ENCODE measurements around the gene MALRD1. TPM values are rescaled to one million over a fixed set of nuclear protein-coding genes. Genes with fewer than 3 reads are reported as not detected.

The MALRD1 gene
- total RNA-seq, 1 donor from 2014 or later: 0.40 TPM

DNA sequence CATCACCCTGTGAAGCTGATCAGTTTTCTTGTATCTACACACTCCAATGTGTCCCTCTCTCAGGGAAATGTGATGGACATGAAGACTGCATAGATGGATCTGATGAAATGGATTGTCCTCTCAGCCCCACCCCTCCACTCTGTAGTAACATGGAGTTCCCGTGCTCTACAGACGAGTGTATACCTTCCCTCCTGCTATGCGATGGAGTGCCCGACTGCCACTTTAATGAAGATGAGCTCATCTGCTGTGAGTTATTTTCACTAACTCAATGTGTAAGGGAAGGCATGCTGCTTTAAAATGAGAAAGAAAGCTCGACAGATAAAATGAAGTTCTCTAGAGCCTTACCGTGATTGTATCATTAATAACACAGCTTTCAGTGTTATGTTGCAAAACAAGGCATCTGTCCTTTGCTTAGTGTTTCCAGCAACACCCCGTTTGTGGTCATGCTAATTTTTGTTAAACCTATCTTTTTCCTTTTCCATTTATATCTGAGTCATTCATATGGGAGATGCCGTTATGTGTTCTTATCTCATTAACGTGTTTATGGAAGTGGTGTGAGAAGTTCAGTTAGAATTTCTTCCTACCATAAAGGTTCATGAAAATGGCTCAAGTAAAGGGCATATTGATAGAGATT, 546.7 kb downstream of the MALRD1 start:
- DNase-seq (ENCODE audit: low spot score): no peak
- intact Hi-C loops (cut with DNase I): no loop called here

DNA sequence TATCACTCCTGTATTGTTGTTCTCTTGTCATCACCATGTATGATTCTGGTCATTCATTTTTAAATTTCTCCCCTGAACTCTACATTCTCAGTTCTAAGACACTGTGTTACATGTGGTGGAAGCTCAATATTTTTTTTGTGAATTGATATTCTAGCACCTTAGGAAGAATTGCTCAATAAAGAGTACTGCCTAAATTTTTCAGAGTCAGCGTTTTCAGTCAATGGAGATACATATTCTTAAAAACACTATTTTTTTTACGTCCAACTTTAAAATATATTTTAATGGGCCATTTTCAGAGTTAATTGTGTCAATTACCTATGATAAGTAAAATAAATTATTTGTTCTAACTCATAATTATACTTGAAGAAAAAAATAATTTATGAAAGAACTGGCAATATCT, 557.2 kb downstream of the MALRD1 start:
- no peak for DNase-seq (ENCODE audit: low spot score)

DNA sequence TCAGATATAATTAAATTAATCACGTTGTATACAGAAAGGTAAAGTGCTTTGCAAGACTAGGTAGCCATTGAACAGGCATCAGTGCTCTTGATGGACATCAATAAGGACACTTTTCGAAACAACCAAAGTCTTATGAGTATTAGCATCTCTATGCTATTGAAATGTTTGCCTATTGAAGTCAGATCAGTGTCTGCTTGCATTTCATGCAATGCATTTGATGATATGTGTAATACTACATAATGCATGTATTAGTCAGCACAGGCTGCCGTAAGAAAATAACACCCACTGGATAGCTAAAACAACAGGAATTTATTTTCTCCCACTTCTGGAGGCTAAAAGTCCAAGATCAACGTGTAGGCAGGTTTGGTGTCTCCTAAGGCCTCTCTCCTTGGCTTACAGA, 558.4 kb downstream of the MALRD1 start:
- no peak for DNase-seq (ENCODE audit: low spot score)
- intact Hi-C loops (cut with DNase I): no loop called here

More for the DNA sequence above, 557.2 kb downstream of the MALRD1 start:
- intact Hi-C loops (cut with DNase I): no loop called here

DNA sequence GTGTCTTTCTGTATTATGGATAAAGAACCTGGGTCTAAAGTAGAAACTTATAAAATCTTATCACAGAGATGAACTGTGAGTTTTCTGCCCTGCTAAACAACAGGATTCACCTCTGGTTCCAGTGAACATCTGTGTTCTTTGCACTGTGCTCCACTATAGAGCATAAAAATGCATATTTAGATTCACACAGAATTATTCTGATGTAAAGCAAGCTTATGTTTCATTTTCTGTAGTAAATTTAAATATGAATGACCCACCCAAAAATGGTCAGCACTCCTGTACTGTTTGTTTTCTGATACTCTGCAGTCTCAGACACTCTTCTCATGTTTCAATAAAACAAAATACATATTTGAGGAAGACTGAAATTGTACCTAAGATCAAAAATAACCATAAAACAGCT, 563.2 kb downstream of the MALRD1 start:
- intact Hi-C loops (cut with DNase I): no loop called here

DNA sequence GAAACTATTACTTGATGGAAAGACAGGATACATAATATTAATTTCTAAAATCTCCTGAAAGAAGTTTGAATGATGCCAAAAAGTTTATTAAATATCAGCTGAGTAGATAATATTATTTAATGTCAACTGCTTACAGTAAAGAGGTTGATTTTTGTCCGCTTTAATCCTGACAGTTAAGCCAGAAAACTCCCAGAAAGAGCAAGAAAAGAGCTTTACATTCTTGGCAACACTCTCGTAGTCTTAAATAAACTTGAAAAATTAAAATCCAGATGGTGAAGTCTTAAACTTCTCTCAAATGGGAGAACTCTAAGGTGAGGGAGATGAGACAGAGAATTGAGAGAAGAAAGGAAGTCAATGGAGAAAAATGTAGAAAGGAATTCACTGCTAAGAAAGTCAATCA, 568.4 kb downstream of the MALRD1 start:
- DNase-seq (ENCODE audit: low spot score): no peak
- intact Hi-C loops (cut with DNase I): no loop called here

More for the DNA sequence above, 563.2 kb downstream of the MALRD1 start:
- DNase-seq (ENCODE audit: low spot score): no peak

DNA sequence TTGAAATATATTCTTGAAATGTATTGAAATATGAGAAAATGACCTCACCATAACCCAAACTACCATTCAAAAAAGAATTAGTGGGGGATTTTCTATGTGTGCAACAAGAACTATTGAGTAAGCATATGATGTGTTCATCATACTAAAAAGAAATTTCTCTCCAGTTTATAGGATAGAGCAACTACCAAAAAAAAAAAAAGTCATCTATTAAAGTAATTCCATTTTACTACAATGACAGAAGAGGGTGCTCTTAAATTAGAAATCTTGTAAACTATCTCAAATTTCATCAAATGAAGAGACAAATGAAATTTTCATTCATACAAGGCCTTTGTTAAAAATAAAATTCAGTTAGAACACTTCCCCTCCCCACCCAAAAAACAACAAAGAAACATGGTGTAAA, 572.2 kb downstream of the MALRD1 start:
- intact Hi-C loops (cut with DNase I): loop anchor here (10.0 kb wide), 2 partner anchors 194 to 1144 kb away; partner anchors contain the start of gene PLXDC2
- DNase-seq (ENCODE audit: low spot score): no peak

DNA sequence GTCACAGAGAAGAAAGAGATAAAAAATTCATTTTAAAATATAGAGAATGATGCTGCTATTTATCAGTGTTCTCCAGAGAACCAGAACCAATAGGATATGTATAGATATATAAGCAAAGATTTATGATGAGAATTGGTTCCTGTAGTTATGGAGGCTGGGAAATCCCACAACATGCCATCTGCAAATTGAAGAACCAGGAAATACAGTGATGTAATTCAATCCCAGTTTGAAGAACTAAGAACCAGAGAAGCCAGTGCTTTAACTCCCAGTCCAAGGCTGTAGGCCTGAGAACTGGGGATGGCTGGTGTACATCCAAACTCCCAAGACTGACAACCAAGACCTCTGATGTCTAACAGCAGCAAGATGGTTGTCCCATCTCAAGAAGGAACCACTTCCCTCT, 574.7 kb downstream of the MALRD1 start:
- no peak for DNase-seq (ENCODE audit: low spot score)
- intact Hi-C loops (cut with DNase I): loop anchor here (10.0 kb wide), 2 partner anchors 191 to 1141 kb away; partner anchors contain the start of gene PLXDC2

DNA sequence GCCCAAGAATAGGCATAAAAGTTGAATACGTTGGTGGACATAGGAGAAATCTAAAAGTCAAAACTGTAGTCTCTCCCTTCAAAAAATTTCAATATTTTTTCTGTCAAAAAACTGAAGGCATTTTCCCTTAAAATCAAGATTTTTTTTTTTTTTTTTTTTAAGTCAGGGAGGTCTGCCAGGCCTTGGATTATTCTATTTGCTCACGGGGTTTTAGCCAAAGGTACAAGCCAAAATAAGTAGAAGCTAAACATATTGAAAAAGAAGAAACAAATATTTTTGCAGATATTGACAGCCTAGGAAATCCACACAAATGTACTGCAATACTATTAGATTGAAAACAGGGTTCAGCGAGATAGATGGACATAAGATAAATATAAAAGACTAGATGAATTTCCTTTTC, 577.6 kb downstream of the MALRD1 start:
- intact Hi-C loops (cut with DNase I): loop anchor here (10.0 kb wide), 2 partner anchors 189 to 1139 kb away; partner anchors contain the start of gene PLXDC2
- DNase-seq (ENCODE audit: low spot score): no peak

DNA sequence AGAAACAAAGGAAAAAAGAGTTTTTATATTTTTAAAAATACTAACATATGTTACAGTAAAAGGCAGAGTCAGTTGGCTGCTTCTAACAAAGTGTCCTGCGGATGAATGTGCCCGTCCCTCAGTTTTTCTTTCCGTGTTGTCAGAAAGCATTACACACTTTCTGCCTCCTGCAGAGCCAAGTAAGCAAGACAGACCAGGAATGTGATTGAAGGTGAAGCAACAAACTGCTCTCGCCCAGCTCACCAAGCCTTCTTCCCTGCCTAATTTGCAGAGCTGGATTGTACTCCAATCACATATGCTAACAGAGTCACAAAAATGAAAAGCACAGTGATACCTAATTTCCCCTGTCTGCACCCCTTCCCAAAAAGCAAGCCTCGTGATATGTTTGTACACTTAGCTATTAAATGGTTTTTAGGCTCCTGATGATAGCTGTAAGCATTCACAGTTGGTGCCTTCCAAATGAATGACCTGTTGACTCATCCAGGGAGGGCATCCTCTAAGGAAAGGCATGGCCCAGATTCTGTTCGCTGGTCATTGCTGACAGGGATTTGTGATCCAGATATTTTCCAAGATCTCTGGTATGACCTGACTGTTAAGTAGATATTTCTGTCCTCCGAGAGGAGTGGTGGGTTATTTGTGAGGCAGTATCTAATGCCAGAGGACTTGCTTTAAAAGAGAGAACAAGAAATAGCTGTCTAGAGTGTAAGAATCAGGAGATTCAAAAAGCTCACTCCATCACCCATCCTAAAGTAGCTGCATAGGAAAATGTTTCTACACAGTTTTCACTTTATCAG, 580.4 kb downstream of the MALRD1 start:
- intact Hi-C loops (cut with DNase I): loop anchor here (10.0 kb wide), 2 partner anchors 186 to 1136 kb away; partner anchors contain the start of gene PLXDC2
- no peak for DNase-seq (ENCODE audit: low spot score)

DNA sequence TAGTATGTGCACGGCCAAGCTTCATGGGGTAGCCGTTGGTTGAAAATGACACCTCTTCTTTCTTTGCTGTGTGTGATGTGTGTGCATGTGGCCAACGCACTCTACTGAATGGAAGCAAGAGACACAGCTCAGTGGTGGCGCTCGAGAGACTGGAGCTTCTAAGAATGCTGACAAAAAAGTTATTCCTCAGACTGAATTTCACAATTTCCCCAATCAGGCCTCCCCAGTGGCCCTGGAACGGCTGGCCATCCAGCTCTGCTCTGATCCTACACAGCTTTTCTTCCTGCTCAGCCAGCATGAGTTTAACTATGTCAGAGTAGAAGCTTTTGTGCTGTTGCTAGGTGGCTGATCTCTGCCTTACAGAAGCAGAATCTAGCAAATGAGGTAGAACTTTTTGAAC, 581.0 kb downstream of the MALRD1 start:
- intact Hi-C loops (cut with DNase I): loop anchor here (10.0 kb wide), 2 partner anchors 185 to 1135 kb away; partner anchors contain the start of gene PLXDC2
- DNase-seq (ENCODE audit: low spot score): peak; percentile 83

DNA sequence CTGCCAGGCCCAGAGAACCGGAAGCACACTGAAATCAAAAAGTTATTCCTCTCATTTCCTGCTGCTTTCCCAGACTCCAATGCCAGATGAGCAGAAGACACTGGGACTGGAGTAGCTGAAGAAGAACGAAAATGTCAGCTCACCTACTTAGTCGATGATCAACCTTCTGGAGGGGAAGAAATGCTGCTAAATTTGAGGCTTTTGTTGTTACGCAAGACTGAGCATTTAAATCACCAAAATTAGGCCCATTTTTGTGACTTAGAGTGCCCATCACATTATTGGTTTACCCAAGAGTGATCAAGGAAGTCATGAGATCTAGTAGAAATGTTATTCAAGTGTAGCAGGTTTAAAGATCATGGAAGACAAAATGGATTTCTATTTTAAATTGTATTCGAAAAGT, 585.6 kb downstream of the MALRD1 start:
- DNase-seq (ENCODE audit: low spot score): no peak
- intact Hi-C loops (cut with DNase I): no loop called here

DNA sequence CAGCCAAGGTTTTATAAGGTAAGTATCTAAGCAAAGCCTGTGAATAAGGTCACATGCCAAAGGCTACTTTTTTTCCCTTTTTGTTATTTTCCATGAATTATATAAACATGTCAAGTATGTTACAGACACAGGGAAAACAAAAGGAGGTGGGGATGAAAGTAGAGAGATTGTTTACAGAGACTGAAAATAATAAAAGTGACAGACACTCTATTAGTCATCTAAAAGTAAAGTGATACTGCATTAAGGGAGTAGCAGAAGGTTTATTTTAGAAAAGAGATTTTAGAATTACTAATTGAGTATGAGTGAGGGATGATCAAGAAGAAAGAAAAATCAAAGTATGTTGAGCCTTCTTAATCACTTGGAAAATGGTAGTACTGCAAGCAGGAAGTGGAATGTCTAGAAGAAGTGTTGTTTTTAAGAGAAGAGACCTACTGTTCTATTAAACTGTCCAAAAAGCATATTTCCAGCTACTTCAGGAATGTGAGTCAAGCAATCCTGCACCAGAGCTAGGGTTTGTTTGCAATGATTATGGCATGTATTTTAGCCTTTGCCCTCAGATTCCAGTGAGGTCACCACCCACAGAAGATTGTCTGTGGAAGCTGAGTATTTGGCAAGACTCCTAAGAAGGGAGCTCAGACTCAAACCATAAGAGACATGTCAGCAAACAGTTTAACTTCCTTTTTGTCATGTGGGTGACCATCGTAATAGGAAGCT, 589.7 kb downstream of the MALRD1 start:
- intact Hi-C loops (cut with DNase I): no loop called here
- no peak for DNase-seq (ENCODE audit: low spot score)

DNA sequence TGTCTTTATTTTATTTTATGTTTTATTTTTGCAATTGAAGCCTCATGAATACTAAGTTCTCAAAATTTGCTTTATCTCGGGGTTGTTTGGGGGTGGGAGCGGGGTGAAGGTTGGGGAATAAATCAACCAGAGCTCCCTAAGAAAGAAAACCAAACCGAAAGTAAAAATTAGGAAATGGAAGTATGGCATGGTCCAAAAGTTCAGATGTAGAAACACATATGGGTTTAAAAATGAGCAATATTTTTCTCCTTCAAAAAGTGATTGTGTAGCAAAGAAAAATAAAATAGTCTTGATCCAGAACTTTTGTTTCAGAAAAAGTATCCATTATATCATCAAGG, 590.3 kb downstream of the MALRD1 start:
- intact Hi-C loops (cut with DNase I): no loop called here
- DNase-seq (ENCODE audit: low spot score): no peak

DNA sequence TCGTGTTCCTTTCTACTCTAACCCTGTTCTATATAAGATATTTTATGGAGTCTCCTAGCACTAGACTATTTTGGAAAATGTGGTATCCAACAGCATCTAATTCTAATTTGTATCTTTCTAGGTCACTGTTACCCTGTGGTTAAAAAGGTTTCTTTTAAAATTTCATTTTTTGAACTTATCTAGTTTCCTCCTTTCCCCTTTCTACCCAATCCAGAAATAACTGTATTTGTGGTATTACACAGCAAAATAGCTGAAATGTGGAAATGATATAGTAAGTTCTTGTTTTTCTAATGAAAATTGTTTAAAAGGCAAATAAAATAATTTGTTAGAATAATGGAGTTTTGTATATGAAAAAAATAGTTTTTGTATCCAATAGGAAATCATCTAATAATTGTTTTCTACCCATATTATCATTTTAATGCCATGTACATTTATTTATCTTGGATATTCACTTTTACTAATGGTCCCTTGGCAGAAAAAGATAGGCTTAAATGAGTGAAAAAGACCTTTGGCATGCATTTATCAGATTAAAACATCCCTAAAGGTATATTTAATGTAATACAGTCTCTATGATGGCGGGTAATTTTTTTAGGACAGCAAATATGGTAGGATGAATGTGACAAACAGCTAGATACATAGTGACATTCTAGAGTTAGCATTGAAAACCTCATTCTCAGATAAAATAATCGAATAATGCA, 592.1 kb downstream of the MALRD1 start:
- DNase-seq (ENCODE audit: low spot score): no peak
- intact Hi-C loops (cut with DNase I): no loop called here

DNA sequence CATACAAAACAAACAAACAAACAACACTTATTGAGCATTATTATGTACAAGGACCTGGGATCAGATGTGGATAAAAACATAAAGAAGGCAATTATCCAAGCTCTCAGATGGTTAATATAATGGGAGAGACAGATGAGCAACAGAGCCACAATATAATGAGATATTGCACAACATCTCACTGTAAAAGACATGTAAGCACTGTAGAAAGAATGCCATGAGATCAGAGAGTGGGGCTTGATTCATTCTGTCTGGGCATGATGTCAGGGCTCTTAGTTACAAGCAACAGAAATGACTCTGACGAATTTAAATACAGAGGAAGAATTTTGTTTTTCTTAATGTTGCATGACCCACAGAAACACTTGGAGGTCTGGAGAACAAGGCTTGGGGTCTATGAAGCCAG, 602.9 kb downstream of the MALRD1 start:
- no peak for DNase-seq (ENCODE audit: low spot score)
- intact Hi-C loops (cut with DNase I): no loop called here

DNA sequence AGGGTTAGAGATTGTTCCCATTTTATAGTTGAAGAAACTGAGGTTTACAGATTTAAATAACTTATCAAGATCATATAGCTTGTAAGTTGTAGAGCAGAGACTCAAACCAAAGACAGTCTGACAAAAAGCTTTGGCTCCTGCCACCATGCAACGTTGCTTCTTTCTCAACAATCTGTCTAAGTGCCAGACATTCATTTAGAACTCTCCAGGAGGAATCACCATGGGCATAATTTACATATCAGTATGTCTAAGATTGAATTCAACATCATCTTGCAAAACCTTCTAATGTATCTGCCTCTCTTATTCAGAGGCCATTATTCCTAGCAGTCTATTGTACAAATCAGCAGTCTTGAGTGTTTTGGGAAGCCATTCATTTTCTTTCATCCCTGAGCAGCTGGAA, 604.1 kb downstream of the MALRD1 start:
- DNase-seq (ENCODE audit: low spot score): no peak
- intact Hi-C loops (cut with DNase I): no loop called here

DNA sequence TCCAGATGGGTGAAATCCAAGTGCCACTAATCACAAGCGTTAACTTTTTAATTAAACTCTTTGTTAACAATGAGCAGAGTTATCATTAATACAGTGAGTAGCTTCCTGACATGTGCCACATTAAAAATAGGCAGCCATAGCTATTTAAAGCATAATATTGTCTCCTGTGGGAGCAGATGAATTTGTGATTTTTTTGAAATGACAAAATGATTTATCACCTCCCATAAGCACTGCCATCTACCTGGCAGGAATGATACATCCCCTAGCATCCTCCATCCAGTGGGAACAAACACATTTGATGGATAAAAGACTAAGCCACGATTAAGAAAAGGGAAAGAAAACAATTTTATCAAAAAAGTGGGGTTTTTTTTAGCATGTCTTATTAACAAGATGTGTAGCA, 605.3 kb downstream of the MALRD1 start:
- intact Hi-C loops (cut with DNase I): no loop called here
- DNase-seq (ENCODE audit: low spot score): no peak

DNA sequence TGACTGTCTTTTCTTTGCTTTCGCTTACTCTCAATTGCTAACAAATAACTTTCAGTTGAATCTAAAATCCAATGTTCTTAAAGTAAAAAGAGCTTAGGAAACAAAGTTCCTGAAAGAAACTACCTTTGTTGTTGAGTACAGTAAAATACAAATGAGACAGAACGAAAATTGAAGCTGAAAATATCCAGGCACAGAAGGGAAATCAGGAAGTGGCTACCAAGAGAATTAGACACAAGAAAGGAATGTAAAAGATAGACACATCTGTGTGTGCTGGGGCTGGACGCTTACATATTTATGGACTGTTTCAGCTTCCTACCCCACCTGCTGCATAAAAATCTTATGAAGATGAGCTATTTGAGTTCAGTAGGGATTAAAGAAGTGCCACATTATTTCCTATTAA, 606.0 kb downstream of the MALRD1 start:
- intact Hi-C loops (cut with DNase I): no loop called here
- DNase-seq (ENCODE audit: low spot score): no peak

DNA sequence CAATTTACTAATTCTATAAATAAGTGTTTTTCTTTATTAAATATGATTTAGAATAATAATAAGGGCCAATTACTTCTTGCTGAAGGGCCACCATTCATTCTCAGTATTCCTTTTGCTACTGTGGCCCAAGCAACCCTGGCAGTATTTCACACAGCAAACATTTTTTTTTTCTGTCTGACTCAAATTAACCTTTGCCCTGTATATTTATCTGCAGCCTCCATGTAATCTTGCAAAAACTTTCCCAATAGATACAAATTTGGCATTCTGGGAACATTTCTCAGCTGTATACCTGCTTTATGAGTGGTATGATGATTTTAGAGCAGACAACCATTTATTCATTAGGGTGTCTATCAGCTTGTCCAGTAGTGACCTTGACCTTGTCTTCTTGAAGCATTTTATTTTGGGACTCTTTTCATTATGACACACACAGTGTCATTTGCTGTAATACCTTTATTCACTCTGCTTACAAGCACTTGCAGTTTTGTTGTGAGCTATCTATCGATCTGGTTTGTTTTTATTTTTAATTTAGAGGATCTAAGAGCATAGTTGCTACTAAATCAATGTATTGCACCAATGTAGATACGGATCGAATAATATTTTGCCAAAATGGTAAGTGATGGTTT, 607.9 kb downstream of the MALRD1 start:
- DNase-seq (ENCODE audit: low spot score): no peak
- intact Hi-C loops (cut with DNase I): no loop called here
